ENCODE measurements around the gene CENPP. TPM values are rescaled to one million over a fixed set of nuclear protein-coding genes. Genes with fewer than 3 reads are reported as not detected.
A peak's percentile ranks its signal among the peaks of the same experiment; 100 is the strongest.
"Not testable (repeated sequence)": the region's sequence is repeated elsewhere in the genome, so short reads cannot be mapped to it uniquely, and the experiment has no call there.

The CENPP gene
- total RNA-seq, 1 donor from 2014 or later = 9.3 TPM

- Histone ChIP-seq H3K4me3 (no peak overlapping the region), H3K27ac (no peak overlapping the region), H3K36me3 (no peaks in the 10 kb centered on the region), H3K27me3 (no peaks in the 10 kb centered on the region), H3K9me3 (no peaks in the 10 kb centered on the region), H3K4me1 (peaks cover 19% of the 10 kb centered on the region)
- intact Hi-C loops (cut with DNase I) = no loop called here
- DNase-seq (ENCODE audit: extremely low spot score in 2 of 2) = no peak
- no peak for TF ChIP-seq POLR2AphosphoS5 (IDR thresholded peaks at IDR 0.05; ENCODE audit: insufficient read depth in 1 of 2, low read depth in 1 of 2)
- no peak for TF ChIP-seq CTCF (IDR thresholded peaks at IDR 0.05)
- no peak for TF ChIP-seq POLR2A (IDR thresholded peaks at IDR 0.05)
Measured at GRCh38 chr9:92408747-92409478, 83.2 kb downstream of the CENPP start.

GRCh38 chr9:92411157-92411556, 85.4 kb downstream of the CENPP start:
- Histone ChIP-seq H3K4me1 (peaks cover 13% of the 10 kb centered on the region), H3K27ac (peak overlapping the region; percentile 35)
- not testable (repeated sequence) for H3K27me3 ChIP-seq

GRCh38 chr9:92414566-92414965, 88.8 kb downstream of the CENPP start:
- DNase-seq (ENCODE audit: extremely low spot score in 2 of 2) = no peak
- no peak overlapping the region for H3K27ac ChIP-seq
- no peaks in the 10 kb centered on the region for H3K9me3 ChIP-seq
- TF ChIP-seq POLR2AphosphoS5 (IDR thresholded peaks at IDR 0.05; ENCODE audit: insufficient read depth in 1 of 2, low read depth in 1 of 2) (no peak), POLR2A (IDR thresholded peaks at IDR 0.05) (no peak), CTCF (IDR thresholded peaks at IDR 0.05) (no peak)
- no peaks in the 10 kb centered on the region for H3K27me3 ChIP-seq
- no peak overlapping the region for H3K4me3 ChIP-seq
- H3K4me1 ChIP-seq = peaks cover 11% of the 10 kb centered on the region
- intact Hi-C loops (cut with DNase I) = no loop called here
- H3K36me3 ChIP-seq = no peaks in the 10 kb centered on the region

More at GRCh38 chr9:92411157-92411556, 85.4 kb downstream of the CENPP start:
- DNase-seq (ENCODE audit: extremely low spot score in 2 of 2); H3K36me3 ChIP-seq; H3K9me3 ChIP-seq; H3K4me3 ChIP-seq; intact Hi-C loops (cut with DNase I): not testable (repeated sequence)

- Histone ChIP-seq H3K36me3 (no peaks in the 10 kb centered on the region), H3K27me3 (no peaks in the 10 kb centered on the region), H3K9me3 (no peaks in the 10 kb centered on the region), H3K4me1 (peaks cover 16% of the 10 kb centered on the region), H3K4me3 (peak overlapping the region in 1 of 2 donors; percentile 24), H3K27ac (peak overlapping the region; percentile 62)
- no peak for DNase-seq (ENCODE audit: extremely low spot score in 2 of 2)
- intact Hi-C loops (cut with DNase I) = no loop called here
- TF ChIP-seq POLR2AphosphoS5 (IDR thresholded peaks at IDR 0.05; ENCODE audit: insufficient read depth in 1 of 2, low read depth in 1 of 2) (no peak), CTCF (IDR thresholded peaks at IDR 0.05) (no peak), POLR2A (IDR thresholded peaks at IDR 0.05) (no peak)
Measured at GRCh38 chr9:92422611-92423338, 97.0 kb downstream of the CENPP start.

GRCh38 chr9:92423612-92424011, 97.9 kb downstream of the CENPP start:
- H3K27me3 ChIP-seq = no peaks in the 10 kb centered on the region
- peak overlapping the region; percentile 62 for H3K27ac ChIP-seq
- no peaks in the 10 kb centered on the region for H3K9me3 ChIP-seq
- peak overlapping the region in 1 of 2 donors; percentile 24 for H3K4me3 ChIP-seq
- DNase-seq (ENCODE audit: extremely low spot score in 2 of 2) = no peak
- intact Hi-C loops (cut with DNase I) = no loop called here
- peaks cover 16% of the 10 kb centered on the region for H3K4me1 ChIP-seq
- no peaks in the 10 kb centered on the region for H3K36me3 ChIP-seq
- no peak for TF ChIP-seq POLR2AphosphoS5 (IDR thresholded peaks at IDR 0.05; ENCODE audit: insufficient read depth in 1 of 2, low read depth in 1 of 2)
- no peak for TF ChIP-seq POLR2A (IDR thresholded peaks at IDR 0.05)
- no peak for TF ChIP-seq CTCF (IDR thresholded peaks at IDR 0.05)

All from vagina (tissue), 2 donors.